HepG2 (cell line): ENCODE results near the gene SLC38A3. TPM values are rescaled to one million over a fixed set of nuclear protein-coding genes. Genes with fewer than 3 reads are reported as not detected.

ENCODE experiments used
- CBX5 ChIP-seq: sonication (generic); formaldehyde crosslinking; IDR thresholded peaks from 2 replicates; pipeline ENCODE4 v1.4.0; 2020; ENCODE audit warnings: missing genetic modification reagents, borderline replicate concordance
- DNMT1 ChIP-seq: sonication (generic); formaldehyde crosslinking; IDR thresholded peaks from 2 replicates; pipeline ENCODE4 v1.5.1; 2020; ENCODE audit warnings: mild to moderate bottlenecking, missing genetic modification reagents
- GTF2F1 ChIP-seq: fragments of 150-350 bp; IDR thresholded peaks from 2 replicates; pipeline ENCODE4 v1.6.1; 2014; ENCODE audit warnings: low read length
- HNRNPUL1 ChIP-seq: fragments of 200-400 bp; formaldehyde crosslinking; IDR thresholded peaks from 2 replicates; pipeline ENCODE4 v1.6.1; 2017; ENCODE audit warnings: low read depth, mild to moderate bottlenecking, low read length, moderate library complexity
- REL ChIP-seq: sonication (generic); formaldehyde crosslinking; conservative IDR thresholded peaks from 2 replicates; pipeline ENCODE4 v1.8.0; 2022; ENCODE audit warnings: mild to moderate bottlenecking, missing genetic modification reagents, moderate library complexity
- SOX6 ChIP-seq, 2 experiments: fragments of 450-650 bp in 1 of 2; sonication (generic) in 1 of 2; formaldehyde crosslinking in 1 of 2; IDR thresholded peaks; 2 replicates each; pipeline versions ENCODE4 v1.4.0 to v1.6.1; 2017 to 2020; ENCODE audit warnings: antibody characterized with exemption in 1 of 2, mild to moderate bottlenecking in 1 of 2, missing genetic modification reagents in 1 of 2
- TOE1 ChIP-seq: sonication (generic); formaldehyde crosslinking; IDR thresholded peaks from 2 replicates; pipeline ENCODE4 v1.4.0; 2020; ENCODE audit warnings: mild to moderate bottlenecking, missing genetic modification reagents
- TOPORS ChIP-seq: sonication (generic); formaldehyde crosslinking; IDR thresholded peaks from 2 replicates; pipeline ENCODE4 v1.8.0; 2023; ENCODE audit warnings: mild to moderate bottlenecking, missing genetic modification reagents
- TP53 ChIP-seq: sonication (generic); formaldehyde crosslinking; conservative IDR thresholded peaks from 2 replicates; pipeline ENCODE4 v1.4.0; 2020; ENCODE audit warnings: missing genetic modification reagents
- ZBTB3 ChIP-seq: sonication (generic); formaldehyde crosslinking; IDR thresholded peaks from 2 replicates; pipeline ENCODE4 v1.4.0; 2020; ENCODE audit warnings: low read depth, mild to moderate bottlenecking, moderate library complexity, missing genetic modification reagents, borderline replicate concordance
- ZBTB7A ChIP-seq: sonication (generic); formaldehyde crosslinking; IDR thresholded peaks from 2 replicates; pipeline ENCODE4 v1.8.0; 2022; ENCODE audit warnings: mild to moderate bottlenecking, missing genetic modification reagents
- ZNF124 ChIP-seq: sonication (generic); formaldehyde crosslinking; IDR thresholded peaks from 2 replicates; pipeline ENCODE4 v1.4.0; 2020; ENCODE audit warnings: missing genetic modification reagents
- ZNF317 ChIP-seq: sonication (generic); formaldehyde crosslinking; IDR thresholded peaks from 2 replicates; pipeline ENCODE4 v1.5.0; 2020; ENCODE audit warnings: mild to moderate bottlenecking, missing genetic modification reagents
- ZNF547 ChIP-seq: sonication (generic); formaldehyde crosslinking; IDR thresholded peaks from 2 replicates; pipeline ENCODE4 v1.5.1; 2020; ENCODE audit warnings: mild to moderate bottlenecking, missing genetic modification reagents
- ZNF746 ChIP-seq: sonication (generic); formaldehyde crosslinking; IDR thresholded peaks from 2 replicates; pipeline ENCODE4 v1.8.0; 2022; ENCODE audit warnings: mild to moderate bottlenecking, missing genetic modification reagents
- polyA plus RNA-seq, 8 experiments: library from polyadenylated mRNA; depleted of rRNA in 3 of 8; stranded (reverse) in 7 of 8; unstranded in 1 of 8; fragments of >200 nt; fragmentation: Illumina TruSeq in 4 of 8; extraction: Trizol in 4 of 8; gene quantifications; 2 replicates each; pipeline versions ENCODE4 v1.2.1 to v1.2.3, GENCODE V29; 2011 to 2016; ENCODE audit warnings: low read depth in 4 of 8, missing spikeins in 1 of 8, mixed read lengths in 1 of 8; ENCODE audit not compliant: insufficient read depth in 1 of 8
- total RNA-seq, 5 experiments: library from RNA; depleted of rRNA; stranded (reverse); fragments of >200 nt; fragmentation: Illumina TruSeq; extraction: Trizol; gene quantifications; 2 replicates each; pipeline ENCODE4 v1.2.3, GENCODE V29; 2016; ENCODE audit warnings: low read depth in 1 of 5
- TF ChIP-seq, protein P1 (sequence below): IDR thresholded peaks from 2 replicates; pipeline ENCODE4 v1.6.1; 2016; ENCODE audit warnings: mild to moderate bottlenecking
- TF ChIP-seq, protein P2 (sequence below): sonication (generic); formaldehyde crosslinking; IDR thresholded peaks from 2 replicates; pipeline ENCODE4 v1.5.0; 2020; ENCODE audit warnings: missing genetic modification reagents
- TF ChIP-seq, protein P3 (sequence below): sonication (generic); formaldehyde crosslinking; IDR thresholded peaks from 2 replicates; pipeline ENCODE4 v1.5.0; 2020; ENCODE audit warnings: missing genetic modification reagents, mild to moderate bottlenecking, borderline replicate concordance
- TF ChIP-seq, protein P4 (sequence below): sonication (generic); formaldehyde crosslinking; IDR thresholded peaks from 2 replicates; pipeline ENCODE4 v1.4.0; 2020; ENCODE audit warnings: missing genetic modification reagents, borderline replicate concordance
- TF ChIP-seq, protein P5 (sequence below): sonication (generic); formaldehyde crosslinking; IDR thresholded peaks from 2 replicates; pipeline ENCODE4 v1.4.0; 2020; ENCODE audit warnings: low read depth, mild to moderate bottlenecking, missing genetic modification reagents

Gene SLC38A3
- total and polyA plus RNA-seq, 2 of the 13 experiments (the other 11 are each of a cell fraction or from before 2014, with no cell fraction given) = 29.8 to 164 TPM

DNA sequence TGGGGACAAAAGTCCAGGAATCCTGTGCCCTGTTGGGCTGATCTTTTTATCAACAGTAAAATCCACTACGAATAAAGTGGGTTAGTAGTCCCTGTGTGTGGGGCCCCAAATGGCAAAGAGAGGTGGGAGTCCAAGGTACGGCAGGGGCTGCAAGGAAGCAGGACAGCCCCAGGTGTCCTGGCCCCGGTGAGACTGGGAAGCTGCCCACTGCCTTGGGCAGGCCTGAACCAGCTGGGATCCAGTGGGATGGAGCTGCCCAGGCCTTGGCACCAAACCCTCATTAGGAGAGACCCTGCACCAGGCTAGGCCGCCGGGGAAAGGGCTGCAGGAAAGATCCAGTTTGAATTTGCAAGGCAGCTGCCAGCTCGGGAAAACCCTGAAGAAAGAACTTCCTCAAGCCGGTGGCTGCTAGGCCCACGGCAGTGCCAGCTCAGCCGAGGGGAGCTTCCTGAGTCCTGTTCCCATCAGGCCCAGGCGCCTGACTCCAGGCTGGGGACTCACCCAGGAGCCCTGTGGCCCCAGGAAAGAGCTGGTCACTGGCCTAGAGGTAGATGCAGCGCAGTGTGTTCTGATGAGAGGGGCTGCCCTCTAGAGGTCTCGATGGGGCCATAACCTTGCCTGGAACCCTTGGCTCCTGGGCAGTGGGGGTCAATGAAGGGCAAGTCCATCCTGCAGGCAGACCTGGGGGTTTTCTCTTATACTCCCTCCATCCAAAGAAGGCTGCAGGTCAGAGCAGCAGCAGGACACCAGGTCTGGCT, 16.5 kb downstream of the SLC38A3 start (continued):
- TF ChIP-seq ZNF547 (CRISPR knock-in tag) (peak; percentile 61; the same call in 1 of the 2 replicates), ZBTB7A (CRISPR knock-in tag) (peak; percentile 80; the same call in 1 of the 2 replicates), GTF2F1 (no peak), ZNF746 (CRISPR knock-in tag) (no peak), ZBTB3 (CRISPR knock-in tag) (no peak), TP53 (CRISPR knock-in tag) (0 out of 2 replicates have a peak, but pooled peaks have one; percentile 62), CBX5 (no peak), REL (CRISPR knock-in tag) (no peak), ZNF124 (no peak; the same call in 1 of the 2 replicates), TOE1 (CRISPR knock-in tag) (no peak), DNMT1 (CRISPR knock-in tag) (0 out of 2 replicates have a peak, but pooled peaks have one; percentile 10), TOPORS (CRISPR knock-in tag) (no peak), SOX6 (IDR thresholded peaks at IDR 0.05) (no peak), SOX6 (CRISPR knock-in tag; IDR thresholded peaks at IDR 0.05) (peak; percentile 60), ZNF317 (CRISPR knock-in tag) (no peak), HNRNPUL1 (no peak)
- TF ChIP-seq, protein P1, sequence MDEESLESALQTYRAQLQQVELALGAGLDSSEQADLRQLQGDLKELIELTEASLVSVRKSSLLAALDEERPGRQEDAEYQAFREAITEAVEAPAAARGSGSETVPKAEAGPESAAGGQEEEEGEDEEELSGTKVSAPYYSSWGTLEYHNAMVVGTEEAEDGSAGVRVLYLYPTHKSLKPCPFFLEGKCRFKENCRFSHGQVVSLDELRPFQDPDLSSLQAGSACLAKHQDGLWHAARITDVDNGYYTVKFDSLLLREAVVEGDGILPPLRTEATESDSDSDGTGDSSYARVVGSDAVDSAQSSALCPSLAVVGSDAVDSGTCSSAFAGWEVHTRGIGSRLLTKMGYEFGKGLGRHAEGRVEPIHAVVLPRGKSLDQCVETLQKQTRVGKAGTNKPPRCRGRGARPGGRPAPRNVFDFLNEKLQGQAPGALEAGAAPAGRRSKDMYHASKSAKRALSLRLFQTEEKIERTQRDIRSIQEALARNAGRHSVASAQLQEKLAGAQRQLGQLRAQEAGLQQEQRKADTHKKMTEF (CRISPR knock-in tag) = no peak; the same call in 1 of the 2 replicates
- TF ChIP-seq, protein P2, sequence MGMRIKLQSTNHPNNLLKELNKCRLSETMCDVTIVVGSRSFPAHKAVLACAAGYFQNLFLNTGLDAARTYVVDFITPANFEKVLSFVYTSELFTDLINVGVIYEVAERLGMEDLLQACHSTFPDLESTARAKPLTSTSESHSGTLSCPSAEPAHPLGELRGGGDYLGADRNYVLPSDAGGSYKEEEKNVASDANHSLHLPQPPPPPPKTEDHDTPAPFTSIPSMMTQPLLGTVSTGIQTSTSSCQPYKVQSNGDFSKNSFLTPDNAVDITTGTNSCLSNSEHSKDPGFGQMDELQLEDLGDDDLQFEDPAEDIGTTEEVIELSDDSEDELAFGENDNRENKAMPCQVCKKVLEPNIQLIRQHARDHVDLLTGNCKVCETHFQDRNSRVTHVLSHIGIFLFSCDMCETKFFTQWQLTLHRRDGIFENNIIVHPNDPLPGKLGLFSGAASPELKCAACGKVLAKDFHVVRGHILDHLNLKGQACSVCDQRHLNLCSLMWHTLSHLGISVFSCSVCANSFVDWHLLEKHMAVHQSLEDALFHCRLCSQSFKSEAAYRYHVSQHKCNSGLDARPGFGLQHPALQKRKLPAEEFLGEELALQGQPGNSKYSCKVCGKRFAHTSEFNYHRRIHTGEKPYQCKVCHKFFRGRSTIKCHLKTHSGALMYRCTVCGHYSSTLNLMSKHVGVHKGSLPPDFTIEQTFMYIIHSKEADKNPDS = no peak
- TF ChIP-seq, protein P3, sequence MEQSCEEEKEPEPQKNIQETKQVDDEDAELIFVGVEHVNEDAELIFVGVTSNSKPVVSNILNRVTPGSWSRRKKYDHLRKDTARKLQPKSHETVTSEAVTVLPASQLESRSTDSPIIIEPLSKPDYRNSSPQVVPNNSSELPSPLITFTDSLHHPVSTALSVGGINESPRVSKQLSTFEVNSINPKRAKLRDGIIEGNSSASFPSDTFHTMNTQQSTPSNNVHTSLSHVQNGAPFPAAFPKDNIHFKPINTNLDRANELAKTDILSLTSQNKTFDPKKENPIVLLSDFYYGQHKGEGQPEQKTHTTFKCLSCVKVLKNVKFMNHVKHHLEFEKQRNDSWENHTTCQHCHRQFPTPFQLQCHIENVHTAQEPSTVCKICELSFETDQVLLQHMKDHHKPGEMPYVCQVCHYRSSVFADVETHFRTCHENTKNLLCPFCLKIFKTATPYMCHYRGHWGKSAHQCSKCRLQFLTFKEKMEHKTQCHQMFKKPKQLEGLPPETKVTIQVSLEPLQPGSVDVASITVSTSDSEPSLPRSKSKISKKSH (CRISPR knock-in tag) = no peak
- TF ChIP-seq, protein P4, sequence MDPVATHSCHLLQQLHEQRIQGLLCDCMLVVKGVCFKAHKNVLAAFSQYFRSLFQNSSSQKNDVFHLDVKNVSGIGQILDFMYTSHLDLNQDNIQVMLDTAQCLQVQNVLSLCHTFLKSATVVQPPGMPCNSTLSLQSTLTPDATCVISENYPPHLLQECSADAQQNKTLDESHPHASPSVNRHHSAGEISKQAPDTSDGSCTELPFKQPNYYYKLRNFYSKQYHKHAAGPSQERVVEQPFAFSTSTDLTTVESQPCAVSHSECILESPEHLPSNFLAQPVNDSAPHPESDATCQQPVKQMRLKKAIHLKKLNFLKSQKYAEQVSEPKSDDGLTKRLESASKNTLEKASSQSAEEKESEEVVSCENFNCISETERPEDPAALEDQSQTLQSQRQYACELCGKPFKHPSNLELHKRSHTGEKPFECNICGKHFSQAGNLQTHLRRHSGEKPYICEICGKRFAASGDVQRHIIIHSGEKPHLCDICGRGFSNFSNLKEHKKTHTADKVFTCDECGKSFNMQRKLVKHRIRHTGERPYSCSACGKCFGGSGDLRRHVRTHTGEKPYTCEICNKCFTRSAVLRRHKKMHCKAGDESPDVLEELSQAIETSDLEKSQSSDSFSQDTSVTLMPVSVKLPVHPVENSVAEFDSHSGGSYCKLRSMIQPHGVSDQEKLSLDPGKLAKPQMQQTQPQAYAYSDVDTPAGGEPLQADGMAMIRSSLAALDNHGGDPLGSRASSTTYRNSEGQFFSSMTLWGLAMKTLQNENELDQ (CRISPR knock-in tag) = no peak
- TF ChIP-seq, protein P5, sequence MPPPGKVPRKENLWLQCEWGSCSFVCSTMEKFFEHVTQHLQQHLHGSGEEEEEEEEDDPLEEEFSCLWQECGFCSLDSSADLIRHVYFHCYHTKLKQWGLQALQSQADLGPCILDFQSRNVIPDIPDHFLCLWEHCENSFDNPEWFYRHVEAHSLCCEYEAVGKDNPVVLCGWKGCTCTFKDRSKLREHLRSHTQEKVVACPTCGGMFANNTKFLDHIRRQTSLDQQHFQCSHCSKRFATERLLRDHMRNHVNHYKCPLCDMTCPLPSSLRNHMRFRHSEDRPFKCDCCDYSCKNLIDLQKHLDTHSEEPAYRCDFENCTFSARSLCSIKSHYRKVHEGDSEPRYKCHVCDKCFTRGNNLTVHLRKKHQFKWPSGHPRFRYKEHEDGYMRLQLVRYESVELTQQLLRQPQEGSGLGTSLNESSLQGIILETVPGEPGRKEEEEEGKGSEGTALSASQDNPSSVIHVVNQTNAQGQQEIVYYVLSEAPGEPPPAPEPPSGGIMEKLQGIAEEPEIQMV (CRISPR knock-in tag) = no peak
